K562 (cell line): ENCODE results near the gene PLXNB2. TPM values are rescaled to one million over a fixed set of nuclear protein-coding genes. Genes with fewer than 3 reads are reported as not detected.
A peak's percentile ranks its signal among the peaks of the same experiment; 100 is the strongest.

Experiments used
- DIDO1 ChIP-seq: fragments of 450-650 bp; IDR thresholded peaks from 2 replicates; pipeline ENCODE4 v1.6.1; 2016; ENCODE audit warnings: low read depth, missing biosample characterization, missing genetic modification characterization
- GATAD2A ChIP-seq: fragments of 450-650 bp; IDR thresholded peaks from 2 replicates; pipeline ENCODE4 v1.6.1; 2017
- HNRNPL ChIP-seq: fragments of 200-400 bp; formaldehyde crosslinking; IDR thresholded peaks from 2 replicates; pipeline ENCODE4 v1.6.1; 2017; ENCODE audit warnings: low read depth, mild to moderate bottlenecking, low read length
- MTA1 ChIP-seq: fragments of 450-650 bp; IDR thresholded peaks from 2 replicates; pipeline ENCODE4 v1.6.1; 2017; ENCODE audit warnings: borderline replicate concordance
- PTRF ChIP-seq: fragments of 450-650 bp; IDR thresholded peaks from 2 replicates; pipeline ENCODE4 v1.6.1; 2016; ENCODE audit warnings: mild to moderate bottlenecking, missing genetic modification characterization, missing compliant biosample characterization
- RBM25 ChIP-seq: fragments of 200-400 bp; formaldehyde crosslinking; IDR thresholded peaks from 2 replicates; pipeline ENCODE4 v1.6.1; 2018; ENCODE audit warnings: low read length, low read depth, moderate library complexity; ENCODE audit not compliant: severe bottlenecking
- SAP30 ChIP-seq: fragments of 200-600 bp; sonication (generic); IDR thresholded peaks from 2 replicates; pipeline ENCODE4 v1.6.1; 2012; ENCODE audit warnings: borderline replicate concordance, low read depth, mild to moderate bottlenecking, moderate library complexity, low read length, control low read depth, inconsistent platforms; ENCODE audit not compliant: insufficient read depth, poor library complexity, severe bottlenecking
- TBP ChIP-seq: optimal IDR thresholded peaks from 2 replicates; pipeline ENCODE3; 2011; ENCODE audit warnings: low read depth, low read length, improper control_type of control experiment
- TFAM ChIP-seq: fragments of 250-450 bp; sonication (Bioruptor Pico); conservative IDR thresholded peaks from 2 replicates; pipeline ENCODE4 v1.5.0; 2021; ENCODE audit warnings: mild to moderate bottlenecking, moderate library complexity
- ZNF212 ChIP-seq: fragments of 450-650 bp; formaldehyde crosslinking; IDR thresholded peaks from 2 replicates; pipeline ENCODE4 v1.4.0; 2020; ENCODE audit warnings: mild to moderate bottlenecking
- polyA plus RNA-seq, 8 experiments: library from polyadenylated mRNA; depleted of rRNA in 4 of 8; stranded (reverse) in 5 of 8; unstranded in 3 of 8; fragments of >200 nt; fragmentation: Nextera tagmentation in 2 of 8; fragmentation: Illumina TruSeq in 1 of 8; extraction: Ambion mirVana in 2 of 8; extraction: Trizol in 1 of 8; gene quantifications; 2 replicates each; pipeline versions ENCODE4 v1.2.1 to v1.2.3, GENCODE V29; 2011 to 2014; ENCODE audit warnings: inconsistent platforms in 1 of 8, missing spikeins in 1 of 8
- total RNA-seq, 7 experiments: library from RNA; depleted of rRNA in 6 of 7; stranded (reverse); fragments of >200 nt in 6 of 7; fragmentation: Illumina TruSeq in 2 of 7; extraction: Trizol in 2 of 7; gene quantifications; 2 replicates each; pipeline versions ENCODE4 v1.2.1 to v1.2.3, GENCODE V29; 2011 to 2021; ENCODE audit warnings: low replicate concordance in 1 of 7
- TF ChIP-seq, protein P1 (sequence below): fragments of 450-650 bp; IDR thresholded peaks from 2 replicates; pipeline ENCODE4 v1.6.1; 2016; ENCODE audit warnings: low read depth

Gene PLXNB2
- total and polyA plus RNA-seq, 9 of the 15 experiments (the other 6 are each of a cell fraction or from before 2014, with no cell fraction given) = 0.15 to 45.1 (median 13.6) TPM

DNA sequence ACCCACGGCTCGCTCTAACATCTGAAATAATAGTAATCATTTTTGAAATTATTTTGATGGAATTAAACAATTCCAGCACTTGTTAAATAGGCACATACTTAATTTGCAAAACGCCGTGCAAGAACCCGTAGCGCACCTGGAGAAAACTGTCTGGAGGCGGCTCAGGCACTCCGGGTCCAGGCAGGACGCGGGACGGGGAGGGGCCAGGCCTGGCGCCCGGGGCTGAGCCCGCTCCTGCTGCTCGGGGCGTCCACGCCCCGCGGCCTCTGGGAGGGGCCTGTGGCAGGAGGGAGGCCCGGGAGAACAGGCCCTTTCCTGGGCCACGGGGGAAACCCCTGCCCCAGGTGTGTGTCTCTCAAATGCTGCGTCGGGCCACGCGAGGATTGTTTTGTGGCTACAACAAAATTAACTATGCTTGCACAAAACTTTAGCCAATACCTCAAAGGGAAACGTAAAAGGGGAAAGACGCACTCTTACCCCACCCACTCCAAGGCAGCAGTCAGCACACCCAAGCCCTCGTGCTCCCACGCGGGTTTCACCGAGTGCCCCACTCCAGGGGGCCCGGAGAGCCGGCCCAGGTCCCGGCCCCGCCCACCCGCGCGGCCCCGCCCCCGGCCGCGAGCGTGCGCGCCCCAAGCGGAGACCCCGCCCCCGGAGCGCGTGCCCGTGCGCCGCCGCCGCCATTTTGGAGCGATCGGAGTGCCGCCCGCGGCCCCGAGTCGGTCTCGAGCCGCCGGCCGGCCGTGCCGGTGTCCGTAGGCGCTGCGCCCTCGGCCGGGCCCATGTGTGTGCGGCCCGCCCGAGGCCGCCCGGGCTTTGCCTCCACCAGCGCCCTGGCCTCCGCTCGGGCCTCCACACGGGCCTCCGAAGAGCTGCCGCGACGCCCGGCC is 35.5 kb upstream of the PLXNB2 start, which contains the start of gene PPP6R2 (continued):
- TF ChIP-seq, protein P1, sequence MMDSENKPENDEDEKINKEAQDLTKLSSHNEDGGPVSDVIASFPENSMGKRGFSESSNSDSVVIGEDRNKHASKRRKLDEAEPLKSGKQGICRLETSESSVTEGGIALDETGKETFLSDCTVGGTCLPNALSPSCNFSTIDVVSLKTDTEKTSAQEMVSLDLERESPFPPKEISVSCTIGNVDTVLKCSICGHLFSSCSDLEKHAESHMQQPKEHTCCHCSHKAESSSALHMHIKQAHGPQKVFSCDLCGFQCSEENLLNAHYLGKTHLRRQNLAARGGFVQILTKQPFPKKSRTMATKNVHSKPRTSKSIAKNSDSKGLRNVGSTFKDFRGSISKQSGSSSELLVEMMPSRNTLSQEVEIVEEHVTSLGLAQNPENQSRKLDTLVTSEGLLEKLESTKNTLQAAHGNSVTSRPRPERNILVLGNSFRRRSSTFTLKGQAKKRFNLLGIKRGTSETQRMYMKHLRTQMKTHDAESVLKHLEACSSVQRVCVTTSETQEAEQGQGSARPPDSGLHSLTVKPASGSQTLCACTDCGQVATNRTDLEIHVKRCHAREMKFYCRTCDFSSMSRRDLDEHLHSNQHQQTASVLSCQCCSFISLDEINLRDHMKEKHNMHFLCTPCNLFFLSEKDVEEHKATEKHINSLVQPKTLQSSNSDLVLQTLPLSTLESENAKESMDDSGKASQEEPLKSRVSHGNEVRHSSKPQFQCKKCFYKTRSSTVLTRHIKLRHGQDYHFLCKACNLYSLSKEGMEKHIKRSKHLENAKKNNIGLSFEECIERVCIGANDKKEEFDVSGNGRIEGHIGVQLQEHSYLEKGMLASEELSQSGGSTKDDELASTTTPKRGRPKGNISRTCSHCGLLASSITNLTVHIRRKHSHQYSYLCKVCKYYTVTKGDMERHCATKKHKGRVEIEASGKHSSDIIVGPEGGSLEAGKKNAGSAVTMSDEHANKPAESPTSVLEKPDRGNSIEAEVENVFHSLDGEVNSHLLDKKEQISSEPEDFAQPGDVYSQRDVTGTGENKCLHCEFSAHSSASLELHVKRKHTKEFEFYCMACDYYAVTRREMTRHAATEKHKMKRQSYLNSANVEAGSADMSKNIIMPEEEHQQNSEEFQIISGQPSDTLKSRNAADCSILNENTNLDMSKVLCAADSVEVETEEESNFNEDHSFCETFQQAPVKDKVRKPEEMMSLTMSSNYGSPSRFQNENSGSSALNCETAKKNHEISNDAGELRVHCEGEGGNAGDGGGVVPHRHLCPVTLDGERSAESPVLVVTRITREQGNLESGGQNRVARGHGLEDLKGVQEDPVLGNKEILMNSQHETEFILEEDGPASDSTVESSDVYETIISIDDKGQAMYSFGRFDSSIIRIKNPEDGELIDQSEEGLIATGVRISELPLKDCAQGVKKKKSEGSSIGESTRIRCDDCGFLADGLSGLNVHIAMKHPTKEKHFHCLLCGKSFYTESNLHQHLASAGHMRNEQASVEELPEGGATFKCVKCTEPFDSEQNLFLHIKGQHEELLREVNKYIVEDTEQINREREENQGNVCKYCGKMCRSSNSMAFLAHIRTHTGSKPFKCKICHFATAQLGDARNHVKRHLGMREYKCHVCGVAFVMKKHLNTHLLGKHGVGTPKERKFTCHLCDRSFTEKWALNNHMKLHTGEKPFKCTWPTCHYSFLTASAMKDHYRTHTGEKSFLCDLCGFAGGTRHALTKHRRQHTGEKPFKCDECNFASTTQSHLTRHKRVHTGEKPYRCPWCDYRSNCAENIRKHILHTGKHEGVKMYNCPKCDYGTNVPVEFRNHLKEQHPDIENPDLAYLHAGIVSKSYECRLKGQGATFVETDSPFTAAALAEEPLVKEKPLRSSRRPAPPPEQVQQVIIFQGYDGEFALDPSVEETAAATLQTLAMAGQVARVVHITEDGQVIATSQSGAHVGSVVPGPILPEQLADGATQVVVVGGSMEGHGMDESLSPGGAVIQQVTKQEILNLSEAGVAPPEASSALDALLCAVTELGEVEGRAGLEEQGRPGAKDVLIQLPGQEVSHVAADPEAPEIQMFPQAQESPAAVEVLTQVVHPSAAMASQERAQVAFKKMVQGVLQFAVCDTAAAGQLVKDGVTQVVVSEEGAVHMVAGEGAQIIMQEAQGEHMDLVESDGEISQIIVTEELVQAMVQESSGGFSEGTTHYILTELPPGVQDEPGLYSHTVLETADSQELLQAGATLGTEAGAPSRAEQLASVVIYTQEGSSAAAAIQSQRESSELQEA = no peak
- TF ChIP-seq DIDO1 = no peak
- peak; percentile 67 for TF ChIP-seq RBM25
- no peak for TF ChIP-seq PTRF (tag)
- TF ChIP-seq MTA1 = 0 out of 2 replicates have a peak, but pooled peaks have one; percentile 23
- no peak for TF ChIP-seq SAP30
- TF ChIP-seq TBP = no peak
- TF ChIP-seq TFAM = no peak
- TF ChIP-seq GATAD2A = no peak
- TF ChIP-seq HNRNPL = peak; percentile 49; the same call in 1 of the 2 replicates
- no peak for TF ChIP-seq ZNF212
